Bronchial epithelial cell (primary cell): ENCODE results near the gene IFIT1. TPM values are rescaled to one million over a fixed set of nuclear protein-coding genes. Genes with fewer than 3 reads are reported as not detected.

ENCODE experiments used
- DNase-seq: peaks from one replicate; pipeline ENCODE4 v3.0.0-alpha.2; 2010; ENCODE audit warnings: low read depth
- FAIRE-seq: peaks from 2 replicates; lab custom pipeline; 2011; peaks lifted over from hg19 to GRCh38; lab: Jason Lieb, UNC
- H3K27me3 ChIP-seq: 2 replicates; pipeline ENCODE4 v1.5.1; 2011; ENCODE audit warnings: low read length; ENCODE audit not compliant: control insufficient read depth, insufficient read depth
- H3K36me3 ChIP-seq: 2 replicates; pipeline ENCODE4 v1.5.1; 2011; ENCODE audit warnings: low read length; ENCODE audit not compliant: control insufficient read depth, insufficient read depth
- H3K4me3 ChIP-seq: 2 replicates; pipeline ENCODE4 v1.5.1; 2011; ENCODE audit warnings: mild to moderate bottlenecking, low read depth, low read length, control low read depth
- total RNA-seq: library from RNA; depleted of rRNA; stranded (reverse); fragments of >200 nt; gene quantifications from 2 replicates; pipeline ENCODE4 v1.2.1, GENCODE V29; 2014
- TF ChIP-seq, protein P1 (sequence below): IDR thresholded peaks from 2 replicates; pipeline ENCODE4 v1.5.1; 2011; ENCODE audit warnings: mild to moderate bottlenecking, moderate library complexity, low read length, control low read depth, inconsistent platforms; ENCODE audit not compliant: insufficient read depth, severe bottlenecking

Gene IFIT1, protein sequence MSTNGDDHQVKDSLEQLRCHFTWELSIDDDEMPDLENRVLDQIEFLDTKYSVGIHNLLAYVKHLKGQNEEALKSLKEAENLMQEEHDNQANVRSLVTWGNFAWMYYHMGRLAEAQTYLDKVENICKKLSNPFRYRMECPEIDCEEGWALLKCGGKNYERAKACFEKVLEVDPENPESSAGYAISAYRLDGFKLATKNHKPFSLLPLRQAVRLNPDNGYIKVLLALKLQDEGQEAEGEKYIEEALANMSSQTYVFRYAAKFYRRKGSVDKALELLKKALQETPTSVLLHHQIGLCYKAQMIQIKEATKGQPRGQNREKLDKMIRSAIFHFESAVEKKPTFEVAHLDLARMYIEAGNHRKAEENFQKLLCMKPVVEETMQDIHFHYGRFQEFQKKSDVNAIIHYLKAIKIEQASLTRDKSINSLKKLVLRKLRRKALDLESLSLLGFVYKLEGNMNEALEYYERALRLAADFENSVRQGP
- total RNA-seq = 0.26 TPM in 2 replicates

DNA sequence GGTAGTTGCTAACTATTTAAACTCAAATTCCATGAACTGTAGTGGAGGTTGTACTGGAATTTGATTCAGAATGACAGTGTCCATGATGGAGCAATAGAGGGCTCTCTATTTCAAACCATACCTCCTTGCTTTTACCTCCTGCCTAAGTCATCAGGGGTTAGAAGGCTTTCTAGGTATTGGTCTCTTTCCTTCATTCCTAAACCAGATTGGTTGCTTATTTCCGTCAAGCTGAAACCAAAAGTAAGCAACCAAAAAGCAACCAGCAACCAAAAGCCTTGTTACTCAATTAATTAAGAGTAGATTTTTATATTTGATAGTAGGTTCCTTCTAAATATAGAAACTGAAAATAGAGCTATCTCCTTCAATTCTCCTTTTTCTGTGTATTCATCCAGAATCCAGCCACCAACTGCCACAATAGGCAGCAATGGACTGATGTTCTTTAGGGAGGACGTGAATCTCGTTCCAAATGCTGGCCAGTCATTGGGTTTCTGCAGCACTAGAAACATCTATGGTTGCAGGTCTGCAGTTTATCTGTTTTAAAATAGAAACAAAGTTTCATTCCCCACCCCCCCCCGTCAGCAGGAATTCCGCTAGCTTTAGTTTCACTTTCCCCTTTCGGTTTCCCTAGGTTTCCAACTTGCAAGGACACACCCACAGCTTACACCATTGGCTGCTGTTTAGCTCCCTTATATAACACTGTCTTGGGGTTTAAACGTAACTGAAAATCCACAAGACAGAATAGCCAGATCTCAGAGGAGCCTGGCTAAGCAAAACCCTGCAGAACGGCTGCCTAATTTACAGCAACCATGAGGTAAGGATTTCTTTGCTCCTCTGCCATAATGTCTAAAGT lies at the start of gene IFIT1:
Gene IFIT1 (plus strand): TSS at position 717 of the 850 bp plus-strand sequence. CDS start 90 bp downstream, at position 807.
- Histone ChIP-seq H3K27me3 (no peaks in the 10 kb centered on the region), H3K4me3 (peak within 1 kb of the TSS; percentile 67), H3K36me3 (no peaks in the 10 kb centered on the region)
- DNase-seq = peak; percentile 85
- TF ChIP-seq, protein P1, sequence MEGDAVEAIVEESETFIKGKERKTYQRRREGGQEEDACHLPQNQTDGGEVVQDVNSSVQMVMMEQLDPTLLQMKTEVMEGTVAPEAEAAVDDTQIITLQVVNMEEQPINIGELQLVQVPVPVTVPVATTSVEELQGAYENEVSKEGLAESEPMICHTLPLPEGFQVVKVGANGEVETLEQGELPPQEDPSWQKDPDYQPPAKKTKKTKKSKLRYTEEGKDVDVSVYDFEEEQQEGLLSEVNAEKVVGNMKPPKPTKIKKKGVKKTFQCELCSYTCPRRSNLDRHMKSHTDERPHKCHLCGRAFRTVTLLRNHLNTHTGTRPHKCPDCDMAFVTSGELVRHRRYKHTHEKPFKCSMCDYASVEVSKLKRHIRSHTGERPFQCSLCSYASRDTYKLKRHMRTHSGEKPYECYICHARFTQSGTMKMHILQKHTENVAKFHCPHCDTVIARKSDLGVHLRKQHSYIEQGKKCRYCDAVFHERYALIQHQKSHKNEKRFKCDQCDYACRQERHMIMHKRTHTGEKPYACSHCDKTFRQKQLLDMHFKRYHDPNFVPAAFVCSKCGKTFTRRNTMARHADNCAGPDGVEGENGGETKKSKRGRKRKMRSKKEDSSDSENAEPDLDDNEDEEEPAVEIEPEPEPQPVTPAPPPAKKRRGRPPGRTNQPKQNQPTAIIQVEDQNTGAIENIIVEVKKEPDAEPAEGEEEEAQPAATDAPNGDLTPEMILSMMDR = no peak
- FAIRE-seq = no peak

DNA sequence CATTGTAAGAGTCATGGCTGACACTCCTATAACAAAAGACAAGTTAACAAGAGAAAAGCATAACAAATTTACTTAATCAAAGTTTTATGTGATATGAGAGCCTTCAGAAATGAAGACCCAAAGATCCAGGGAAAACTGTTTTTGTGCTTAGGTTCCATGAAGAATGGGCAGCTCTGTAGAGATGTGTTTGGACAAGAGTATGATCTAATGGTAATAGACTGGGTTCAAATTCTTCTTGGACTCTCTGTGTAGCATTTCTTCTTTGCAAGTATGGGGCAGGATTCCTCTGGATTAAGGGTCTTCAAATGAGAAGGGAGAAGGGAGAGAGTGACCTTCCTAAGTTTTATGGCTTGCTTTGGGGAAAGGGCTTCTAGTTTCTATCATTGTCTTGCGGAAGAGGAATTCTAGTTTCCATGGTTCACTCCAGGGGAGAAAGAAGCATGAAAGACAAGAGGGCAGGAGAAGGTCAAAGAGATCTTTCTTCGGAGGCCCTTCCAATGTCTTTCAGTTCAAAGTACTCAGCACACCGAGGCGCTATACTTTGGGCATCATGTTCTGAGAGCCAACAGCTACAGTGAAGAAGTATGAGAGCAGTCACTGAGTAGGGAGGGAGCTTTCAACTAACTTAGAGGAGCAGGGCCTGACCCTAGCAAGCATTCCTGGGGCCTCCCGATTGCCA lies 49.2 kb upstream of the IFIT1 start:
- H3K27me3 ChIP-seq = no peaks in the 10 kb centered on the region
- H3K36me3 ChIP-seq = no peaks in the 10 kb centered on the region
- H3K4me3 ChIP-seq = no peak overlapping the region
- FAIRE-seq (no peak), DNase-seq (no peak)
- TF ChIP-seq, protein P1 = no peak

DNA sequence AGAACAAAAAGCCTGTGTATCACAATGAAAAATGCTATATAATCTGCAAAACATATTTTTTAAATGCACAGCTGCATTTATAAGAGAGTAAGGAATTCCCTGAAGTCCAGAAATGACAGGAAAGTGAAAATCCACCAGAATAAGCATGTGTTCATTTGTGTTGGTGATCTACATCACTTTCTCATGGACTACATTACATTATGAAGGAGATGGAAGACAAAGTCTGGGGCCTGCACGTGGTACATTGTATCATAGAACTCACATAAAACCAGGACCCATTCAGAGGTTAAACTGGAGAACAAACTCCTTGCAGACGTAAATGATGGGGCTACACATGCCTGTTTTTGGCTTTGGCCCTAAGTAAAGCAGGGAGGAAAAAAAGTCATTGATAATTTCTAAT lies 48.3 kb upstream of the IFIT1 start:
- H3K36me3 ChIP-seq = no peaks in the 10 kb centered on the region
- DNase-seq = no peak
- no peak overlapping the region for H3K4me3 ChIP-seq
- no peaks in the 10 kb centered on the region for H3K27me3 ChIP-seq
- FAIRE-seq = no peak
- TF ChIP-seq, protein P1 = no peak

DNA sequence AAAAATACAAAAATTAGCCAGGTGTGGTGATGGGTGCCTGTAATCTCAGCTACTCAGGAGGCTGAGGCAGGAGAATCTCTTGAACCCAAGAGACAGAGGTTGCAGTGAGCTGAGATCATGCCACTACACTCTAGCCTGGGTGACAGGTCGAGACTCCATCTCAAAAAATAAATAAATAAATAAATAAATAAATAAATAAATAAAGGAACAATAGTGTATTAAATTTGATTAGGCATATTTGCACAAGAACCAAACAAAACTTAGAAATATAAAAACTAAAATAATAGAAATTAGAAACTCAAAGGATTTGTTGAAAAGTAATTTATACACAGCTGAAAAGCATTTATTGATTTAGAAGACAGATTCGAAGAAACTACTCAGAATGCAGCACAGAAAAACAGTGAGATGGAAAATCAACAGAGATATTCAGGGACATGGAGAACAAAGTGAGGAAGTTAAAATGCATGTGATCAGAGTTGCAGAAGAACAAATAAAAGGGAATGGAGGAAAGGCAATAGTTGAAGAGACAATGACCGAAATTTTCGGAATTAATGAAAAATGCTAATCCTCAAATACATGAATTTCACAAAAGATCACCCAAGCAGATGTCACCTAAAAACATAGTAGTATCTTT lies 46.9 kb upstream of the IFIT1 start:
- FAIRE-seq = no peak
- TF ChIP-seq, protein P1 = no peak
- no peak overlapping the region for H3K4me3 ChIP-seq
- no peaks in the 10 kb centered on the region for H3K27me3 ChIP-seq
- no peak for DNase-seq
- no peaks in the 10 kb centered on the region for H3K36me3 ChIP-seq
